COLO668 (cell line): ENCODE data around the gene TOR1B.
"Not testable (repeated sequence)": the region's sequence is repeated elsewhere in the genome, so short reads cannot be mapped to it uniquely, and the experiment has no call there.

ENCODE experiments used
- DNase-seq: peaks from one replicate; lab custom pipeline; 2025; ENCODE audit not compliant: unreplicated experiment; lab: John Stamatoyannopoulos, UW

The TOR1B gene

GRCh38 chr9:129802833-129803675 lies at the start of gene TOR1B:
TSS of gene TOR1B (plus strand) at chr9:129803184. CDS start at chr9:129803213, 29 bp downstream.
- peak; percentile 90 for DNase-seq

- no peak for DNase-seq
Measured at GRCh38 chr9:129755151-129755550, 47.8 kb upstream of the TOR1B start.

GRCh38 chr9:129756191-129756590 lies 46.8 kb upstream of the TOR1B start:
- no peak for DNase-seq

- no peak for DNase-seq
Measured at GRCh38 chr9:129757045-129757444, 45.9 kb upstream of the TOR1B start.

GRCh38 chr9:129759319-129759718 lies 43.7 kb upstream of the TOR1B start:
- no peak for DNase-seq

GRCh38 chr9:129759804-129760502 lies 43.0 kb upstream of the TOR1B start:
- no peak for DNase-seq

GRCh38 chr9:129760784-129761183 lies 42.2 kb upstream of the TOR1B start:
- DNase-seq = not testable (repeated sequence)

GRCh38 chr9:129761293-129761900 lies 41.6 kb upstream of the TOR1B start:
- peak; percentile 9 for DNase-seq

- no peak for DNase-seq
Measured at GRCh38 chr9:129761901-129762369, 41.0 kb upstream of the TOR1B start.

- DNase-seq = not testable (repeated sequence)
Measured at GRCh38 chr9:129762370-129762984, 40.5 kb upstream of the TOR1B start.

GRCh38 chr9:129762985-129763926 lies 39.7 kb upstream of the TOR1B start:
- DNase-seq = no peak

- DNase-seq = no peak
Measured at GRCh38 chr9:129765764-129766317, 37.1 kb upstream of the TOR1B start.

GRCh38 chr9:129768486-129768885 lies 34.5 kb upstream of the TOR1B start:
- no peak for DNase-seq

GRCh38 chr9:129769669-129770068 lies 33.3 kb upstream of the TOR1B start:
- no peak for DNase-seq

GRCh38 chr9:129770741-129771140 lies 32.2 kb upstream of the TOR1B start:
- DNase-seq = no peak

- no peak for DNase-seq
Measured at GRCh38 chr9:129773262-129774048, 29.5 kb upstream of the TOR1B start.

GRCh38 chr9:129774791-129775447 lies 28.1 kb upstream of the TOR1B start:
- DNase-seq = no peak

- DNase-seq = no peak
Measured at GRCh38 chr9:129775448-129775798, 27.6 kb upstream of the TOR1B start.

- not testable (repeated sequence) for DNase-seq
Measured at GRCh38 chr9:129776096-129776495, 26.9 kb upstream of the TOR1B start.
